Hepatocyte (in vitro differentiated cells): Measurements from ENCODE around the gene SPECC1L. TPM values are rescaled to one million over a fixed set of nuclear protein-coding genes. Genes with fewer than 3 reads are reported as not detected.

Source experiments
- DNase-seq: peaks from one replicate; pipeline ENCODE4 v3.0.0-alpha.2; 2016; ENCODE audit warnings: low spot score
- H2AFZ ChIP-seq: fragments of 200-600 bp; sonication (generic); 2 replicates; pipeline ENCODE4 v1.6.0; 2016; ENCODE audit warnings: antibody characterized with exemption, mild to moderate bottlenecking
- H3K27ac ChIP-seq: fragments of 200-600 bp; sonication (generic); 2 replicates; pipeline ENCODE4 v1.5.1; 2016; ENCODE audit warnings: mild to moderate bottlenecking
- H3K27me3 ChIP-seq: fragments of 200-600 bp; sonication (generic); 2 replicates; pipeline ENCODE4 v1.6.1; 2016
- H3K36me3 ChIP-seq: fragments of 200-600 bp; sonication (generic); replicated peaks from 2 replicates; pipeline ENCODE4 v1.5.1; 2016; ENCODE audit warnings: low read depth; ENCODE audit not compliant: insufficient read depth
- H3K4me1 ChIP-seq: fragments of 200-600 bp; sonication (generic); 2 replicates; pipeline ENCODE4 v1.5.1; 2016; ENCODE audit warnings: mild to moderate bottlenecking, moderate library complexity; ENCODE audit not compliant: insufficient read depth
- H3K4me2 ChIP-seq: fragments of 200-600 bp; sonication (generic); 2 replicates; pipeline ENCODE4 v1.6.0; 2016
- H3K4me3 ChIP-seq: fragments of 200-600 bp; sonication (generic); 2 replicates; pipeline ENCODE4 v1.5.1; 2016; ENCODE audit warnings: mild to moderate bottlenecking
- H3K79me2 ChIP-seq: fragments of 200-600 bp; sonication (generic); 2 replicates; pipeline ENCODE4 v1.6.0; 2017; ENCODE audit warnings: mild to moderate bottlenecking
- H3K9me2 ChIP-seq: fragments of 200-600 bp; sonication (generic); replicated peaks from 2 replicates; pipeline ENCODE4 v1.6.0; 2017; ENCODE audit warnings: mild to moderate bottlenecking; ENCODE audit not compliant: insufficient read depth
- H3K9me3 ChIP-seq: fragments of 200-600 bp; sonication (generic); 2 replicates; pipeline ENCODE4 v1.5.1; 2016; ENCODE audit warnings: low read depth, mild to moderate bottlenecking
- H4K20me1 ChIP-seq: fragments of 200-600 bp; sonication (generic); 2 replicates; pipeline ENCODE4 v1.6.0; 2016; ENCODE audit warnings: mild to moderate bottlenecking; ENCODE audit not compliant: insufficient read depth, poor library complexity, severe bottlenecking
- EZH2 ChIP-seq: fragments of 200-600 bp; sonication (generic); IDR thresholded peaks from 2 replicates; pipeline ENCODE4 v1.6.1; 2016; ENCODE audit warnings: antibody characterized with exemption, mild to moderate bottlenecking, borderline replicate concordance
- EZH2phosphoT487 ChIP-seq: fragments of 200-600 bp; sonication (generic); IDR thresholded peaks from one replicate; pipeline ENCODE4 v1.6.1; 2018; ENCODE audit warnings: antibody characterized with exemption, mild to moderate bottlenecking, low read depth, moderate library complexity; ENCODE audit not compliant: unreplicated experiment, severe bottlenecking
- WGBS: methylation state at CpG from one replicate; pipeline ENCODE4 v1.1.6; 2016; ENCODE audit warnings: low lambda C conversion rate; ENCODE audit errors: missing lambda C conversion rate; 5-methylcytosine and 5-hydroxymethylcytosine counted together
- polyA plus RNA-seq: library from polyadenylated mRNA; unstranded; fragments of >200 nt; fragmentation: Nextera tagmentation; extraction: Ambion mirVana; gene quantifications from 2 replicates; pipeline ENCODE4 v1.2.1, GENCODE V29; 2016
- total RNA-seq: library from RNA; depleted of rRNA; stranded (reverse); fragments of >200 nt; gene quantifications from 2 replicates; pipeline ENCODE4 v1.2.3, GENCODE V29; 2014
- TF ChIP-seq, protein P1 (sequence below): fragments of 200-600 bp; sonication (generic); IDR thresholded peaks from 2 replicates; pipeline ENCODE4 v1.5.1; 2016; ENCODE audit warnings: antibody characterized with exemption, mild to moderate bottlenecking; ENCODE audit not compliant: poor library complexity

The SPECC1L gene
- total and polyA plus RNA-seq, 2 experiments from 2014 or later, result 13.0 to 28.3 TPM

DNA sequence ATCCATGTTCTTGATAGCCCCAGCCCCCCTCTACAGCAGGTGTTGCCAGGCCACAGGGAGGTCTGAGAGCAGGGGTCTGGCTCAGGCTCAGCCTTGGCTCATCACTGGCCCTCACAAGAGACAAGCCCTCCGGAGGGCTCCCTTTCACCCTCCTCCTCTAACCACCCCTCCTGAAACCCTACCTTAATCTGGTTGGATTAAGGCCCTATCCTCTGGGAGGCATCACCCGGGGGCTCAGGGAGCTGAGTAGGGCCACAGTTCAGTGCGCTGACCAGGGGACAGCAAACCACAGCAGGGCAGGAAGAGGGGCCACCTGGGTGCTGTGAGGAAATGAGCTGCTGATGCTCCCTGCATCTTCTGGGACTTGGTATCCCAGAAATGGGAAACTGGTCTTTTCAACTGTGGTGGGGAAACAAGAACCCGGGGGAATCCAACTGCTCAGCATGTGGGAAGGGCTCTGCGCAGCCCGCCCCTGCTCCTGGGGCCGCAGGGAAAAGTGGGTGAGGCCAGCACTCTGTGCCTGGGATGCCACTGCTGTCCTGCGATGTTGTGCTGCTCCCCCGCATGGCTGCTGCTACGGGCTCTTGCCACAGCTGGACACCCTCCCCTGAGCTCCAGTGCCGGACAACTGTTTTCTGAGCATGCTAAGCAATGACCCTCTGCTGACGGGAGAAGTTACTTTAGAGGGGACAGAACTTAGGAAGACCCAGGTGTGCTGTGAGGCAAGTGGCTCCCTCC is 174.3 kb downstream of the SPECC1L start:
- Histone ChIP-seq H3K27me3 (no peaks in the 10 kb centered on the region), H3K4me3 (no peak overlapping the region), H3K4me1 (no peaks in the 10 kb centered on the region), H3K9me2 (no peaks in the 10 kb centered on the region), H3K9me3 (no peaks in the 10 kb centered on the region), H3K36me3 (no peaks in the 10 kb centered on the region), H3K4me2 (no peak overlapping the region), H3K27ac (no peak overlapping the region), H3K79me2 (no peaks in the 10 kb centered on the region), H4K20me1 (no peaks in the 10 kb centered on the region), H2AFZ (no peak overlapping the region)
- WGBS, result 77% methylated on average over 12 of the region's 12 CpGs
- DNase-seq, result no peak
- TF ChIP-seq, protein P1, sequence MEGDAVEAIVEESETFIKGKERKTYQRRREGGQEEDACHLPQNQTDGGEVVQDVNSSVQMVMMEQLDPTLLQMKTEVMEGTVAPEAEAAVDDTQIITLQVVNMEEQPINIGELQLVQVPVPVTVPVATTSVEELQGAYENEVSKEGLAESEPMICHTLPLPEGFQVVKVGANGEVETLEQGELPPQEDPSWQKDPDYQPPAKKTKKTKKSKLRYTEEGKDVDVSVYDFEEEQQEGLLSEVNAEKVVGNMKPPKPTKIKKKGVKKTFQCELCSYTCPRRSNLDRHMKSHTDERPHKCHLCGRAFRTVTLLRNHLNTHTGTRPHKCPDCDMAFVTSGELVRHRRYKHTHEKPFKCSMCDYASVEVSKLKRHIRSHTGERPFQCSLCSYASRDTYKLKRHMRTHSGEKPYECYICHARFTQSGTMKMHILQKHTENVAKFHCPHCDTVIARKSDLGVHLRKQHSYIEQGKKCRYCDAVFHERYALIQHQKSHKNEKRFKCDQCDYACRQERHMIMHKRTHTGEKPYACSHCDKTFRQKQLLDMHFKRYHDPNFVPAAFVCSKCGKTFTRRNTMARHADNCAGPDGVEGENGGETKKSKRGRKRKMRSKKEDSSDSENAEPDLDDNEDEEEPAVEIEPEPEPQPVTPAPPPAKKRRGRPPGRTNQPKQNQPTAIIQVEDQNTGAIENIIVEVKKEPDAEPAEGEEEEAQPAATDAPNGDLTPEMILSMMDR, result no peak
- no peak for TF ChIP-seq EZH2
- TF ChIP-seq EZH2phosphoT487, result no peak

DNA sequence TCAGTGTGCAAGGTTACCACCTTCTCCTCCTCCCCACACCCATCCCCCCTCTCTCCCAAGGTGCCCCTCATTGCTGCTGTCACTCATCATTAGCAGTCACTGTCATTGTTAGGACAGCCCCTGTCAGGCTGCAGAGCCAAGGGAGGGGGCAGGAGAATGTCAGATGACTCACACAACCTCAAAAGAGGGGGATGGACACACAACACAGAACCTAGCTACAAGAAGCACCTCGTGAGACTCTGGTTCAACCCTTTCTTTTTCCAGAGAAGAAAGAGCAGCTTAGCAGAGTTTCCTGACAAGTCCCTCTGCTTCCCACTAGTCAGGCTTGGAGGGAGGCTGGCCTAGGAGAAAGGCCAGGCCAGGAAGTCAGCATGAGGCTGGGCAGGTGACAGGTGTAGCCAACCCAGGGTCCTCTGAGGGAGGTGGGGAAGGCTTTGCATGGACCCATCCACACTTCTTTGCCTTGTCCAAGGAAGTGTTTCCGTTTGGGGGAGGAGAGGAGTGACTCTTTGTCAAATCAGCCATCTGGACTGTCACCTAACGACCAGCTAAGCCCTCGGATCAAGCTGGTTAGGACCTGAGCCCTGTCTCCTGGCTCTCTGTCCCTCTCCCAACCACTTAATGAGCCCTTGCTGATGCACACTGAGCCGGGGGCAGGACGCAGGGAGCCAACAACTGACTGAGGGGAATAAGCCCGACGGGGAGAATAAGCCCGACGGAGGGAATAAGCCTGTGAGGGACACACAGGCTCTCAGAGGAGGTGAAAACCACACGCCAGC is 175.0 kb downstream of the SPECC1L start:
- Histone ChIP-seq H3K4me2 (no peak overlapping the region), H2AFZ (no peak overlapping the region), H3K36me3 (no peaks in the 10 kb centered on the region), H3K9me2 (no peaks in the 10 kb centered on the region), H3K4me3 (no peak overlapping the region), H3K9me3 (no peaks in the 10 kb centered on the region), H3K79me2 (no peaks in the 10 kb centered on the region), H4K20me1 (no peaks in the 10 kb centered on the region), H3K4me1 (no peaks in the 10 kb centered on the region), H3K27me3 (no peaks in the 10 kb centered on the region), H3K27ac (no peak overlapping the region)
- DNase-seq, result no peak
- TF ChIP-seq EZH2, result no peak
- TF ChIP-seq, protein P1, result no peak
- no peak for TF ChIP-seq EZH2phosphoT487
- WGBS, result 49% methylated on average over 11 of the region's 11 CpGs

GRCh38 chr22:24446260-24446611 is 175.6 kb downstream of the SPECC1L start:
- no peak for TF ChIP-seq EZH2phosphoT487
- TF ChIP-seq EZH2, result no peak
- TF ChIP-seq, protein P1, result no peak
- Histone ChIP-seq H3K4me2 (no peak overlapping the region), H3K9me3 (no peaks in the 10 kb centered on the region), H3K27me3 (no peaks in the 10 kb centered on the region), H3K4me1 (no peaks in the 10 kb centered on the region), H3K79me2 (no peaks in the 10 kb centered on the region), H3K9me2 (no peaks in the 10 kb centered on the region), H3K27ac (no peak overlapping the region), H4K20me1 (no peaks in the 10 kb centered on the region), H2AFZ (no peak overlapping the region), H3K36me3 (no peaks in the 10 kb centered on the region), H3K4me3 (no peak overlapping the region)
- WGBS, result 59% methylated on average over 3 of the region's 3 CpGs
- DNase-seq, result no peak
